IMR-90 (cell line): ENCODE measurements around the gene SLC48A1. TPM values are rescaled to one million over a fixed set of nuclear protein-coding genes. Genes with fewer than 3 reads are reported as not detected.

Experiments
- CEBPB ChIP-seq: IDR thresholded peaks from 2 replicates; pipeline ENCODE4 v1.6.1; 2012; ENCODE audit warnings: low read depth, low read length, improper control_type of control experiment
- ELK1 ChIP-seq: fragments of 150-350 bp; IDR thresholded peaks from 2 replicates; pipeline ENCODE4 v1.6.1; 2016; ENCODE audit warnings: low read depth, mild to moderate bottlenecking, low read length, moderate library complexity, borderline replicate concordance
- FOS ChIP-seq: fragments of 150-350 bp; IDR thresholded peaks from 2 replicates; pipeline ENCODE4 v1.6.1; 2016; ENCODE audit warnings: low read depth, low read length
- MXI1 ChIP-seq: IDR thresholded peaks from 2 replicates; pipeline ENCODE4 v1.6.1; 2012; ENCODE audit warnings: low read depth, mild to moderate bottlenecking, low read length, moderate library complexity, borderline replicate concordance
- NFE2L2 ChIP-seq: fragments of 150-350 bp; IDR thresholded peaks from 2 replicates; pipeline ENCODE4 v1.6.1; 2016; ENCODE audit warnings: low read depth, mild to moderate bottlenecking, low read length
- RAD21 ChIP-seq: IDR thresholded peaks from 2 replicates; pipeline ENCODE4 v1.6.1; 2012; ENCODE audit warnings: low read length, improper control_type of control experiment
- polyA plus RNA-seq, 3 experiments: library from polyadenylated mRNA; depleted of rRNA; stranded (reverse); fragments of >200 nt; gene quantifications; 2 replicates each; pipeline ENCODE4 v1.2.3, GENCODE V29; 2012; ENCODE audit warnings: low replicate concordance in 1 of 3
- total RNA-seq: library from RNA; depleted of rRNA; stranded (reverse); fragments of >200 nt; gene quantifications from 2 replicates; pipeline ENCODE4 v1.2.3, GENCODE V29; 2012

Gene SLC48A1
- total and polyA plus RNA-seq, 2 of the 4 experiments (the other 2 are of a cell fraction): 4.8 to 5.9 TPM

GRCh38 chr12:47818467-47819137 is 45.6 kb downstream of the SLC48A1 start (continued):
- TF ChIP-seq ELK1 (no peak), CEBPB (no peak), NFE2L2 (no peak), RAD21 (no peak), FOS (no peak), MXI1 (no peak)
